Chondrocyte (in vitro differentiated cells): ENCODE results near the gene IGSF9. TPM values are rescaled to one million over a fixed set of nuclear protein-coding genes. Genes with fewer than 3 reads are reported as not detected.

ENCODE experiments used
- DNase-seq: peaks from one replicate; pipeline ENCODE4 v3.0.0; 2021; ENCODE audit warnings: mixed read lengths, low spot score
- H3K27ac Mint-ChIP-seq: one replicate; pipeline ENCODE4 v1.8.0; 2021; ENCODE audit warnings: mild to moderate bottlenecking, moderate library complexity, mixed read lengths; ENCODE audit not compliant: unreplicated experiment
- H3K27me3 Mint-ChIP-seq: 2 replicates; pipeline ENCODE4 v1.8.0; 2021; ENCODE audit warnings: low read depth, mixed read lengths
- H3K36me3 Mint-ChIP-seq: 2 replicates; pipeline ENCODE4 v1.8.0; 2021; ENCODE audit warnings: low read depth, mixed read lengths
- H3K4me1 Mint-ChIP-seq: 2 replicates; pipeline ENCODE4 v1.8.0; 2021; ENCODE audit warnings: low read depth, mild to moderate bottlenecking, mixed read lengths
- H3K4me3 Mint-ChIP-seq: one replicate; pipeline ENCODE4 v1.8.0; 2021; ENCODE audit warnings: mild to moderate bottlenecking, moderate library complexity, mixed read lengths; ENCODE audit not compliant: unreplicated experiment
- H3K9me3 Mint-ChIP-seq: 2 replicates; pipeline ENCODE4 v1.8.0; 2021; ENCODE audit warnings: low read depth, mixed read lengths
- total RNA-seq: library from RNA; stranded (reverse); gene quantifications from 3 replicates; pipeline ENCODE4 v1.2.1, GENCODE V29; 2021
- TF ChIP-seq, protein P1 (sequence below): fragments of 200-600 bp; sonication (generic); IDR thresholded peaks from 2 replicates; pipeline ENCODE4 v1.5.0; 2021; ENCODE audit warnings: antibody characterized with exemption, mild to moderate bottlenecking, moderate library complexity

IGSF9 gene
- total RNA-seq, 1 donor from 2014 or later = not detected

GRCh38 chr1:159959451-159959850 lies 14.0 kb upstream of the IGSF9 start:
- peaks cover 10% of the 10 kb centered on the region for H3K4me1 Mint-ChIP-seq
- TF ChIP-seq, protein P1, sequence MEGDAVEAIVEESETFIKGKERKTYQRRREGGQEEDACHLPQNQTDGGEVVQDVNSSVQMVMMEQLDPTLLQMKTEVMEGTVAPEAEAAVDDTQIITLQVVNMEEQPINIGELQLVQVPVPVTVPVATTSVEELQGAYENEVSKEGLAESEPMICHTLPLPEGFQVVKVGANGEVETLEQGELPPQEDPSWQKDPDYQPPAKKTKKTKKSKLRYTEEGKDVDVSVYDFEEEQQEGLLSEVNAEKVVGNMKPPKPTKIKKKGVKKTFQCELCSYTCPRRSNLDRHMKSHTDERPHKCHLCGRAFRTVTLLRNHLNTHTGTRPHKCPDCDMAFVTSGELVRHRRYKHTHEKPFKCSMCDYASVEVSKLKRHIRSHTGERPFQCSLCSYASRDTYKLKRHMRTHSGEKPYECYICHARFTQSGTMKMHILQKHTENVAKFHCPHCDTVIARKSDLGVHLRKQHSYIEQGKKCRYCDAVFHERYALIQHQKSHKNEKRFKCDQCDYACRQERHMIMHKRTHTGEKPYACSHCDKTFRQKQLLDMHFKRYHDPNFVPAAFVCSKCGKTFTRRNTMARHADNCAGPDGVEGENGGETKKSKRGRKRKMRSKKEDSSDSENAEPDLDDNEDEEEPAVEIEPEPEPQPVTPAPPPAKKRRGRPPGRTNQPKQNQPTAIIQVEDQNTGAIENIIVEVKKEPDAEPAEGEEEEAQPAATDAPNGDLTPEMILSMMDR = no peak
- no peak for DNase-seq
- H3K9me3 Mint-ChIP-seq = no peaks in the 10 kb centered on the region
- no peak overlapping the region for H3K27ac Mint-ChIP-seq
- H3K27me3 Mint-ChIP-seq = peaks cover 29% of the 10 kb centered on the region
- H3K36me3 Mint-ChIP-seq = peaks cover 4% of the 10 kb centered on the region
- H3K4me3 Mint-ChIP-seq = no peak overlapping the region

- no peaks in the 10 kb centered on the region for H3K9me3 Mint-ChIP-seq
- TF ChIP-seq, protein P1 = no peak
- peaks cover 10% of the 10 kb centered on the region for H3K4me1 Mint-ChIP-seq
- H3K36me3 Mint-ChIP-seq = peaks cover 4% of the 10 kb centered on the region
- no peak for DNase-seq
- H3K27ac Mint-ChIP-seq = no peak overlapping the region
- H3K4me3 Mint-ChIP-seq = no peak overlapping the region
- H3K27me3 Mint-ChIP-seq = peaks cover 31% of the 10 kb centered on the region
These were observed 13.4 kb upstream of the IGSF9 start for GRCh38 chr1:159958719-159959380.

- Mint-ChIP-seq H3K9me3 (no peaks in the 10 kb centered on the region), H3K4me1 (peaks cover 10% of the 10 kb centered on the region)
- TF ChIP-seq, protein P1 = no peak
These were observed 12.4 kb upstream of the IGSF9 start for GRCh38 chr1:159957824-159958268.

DNA sequence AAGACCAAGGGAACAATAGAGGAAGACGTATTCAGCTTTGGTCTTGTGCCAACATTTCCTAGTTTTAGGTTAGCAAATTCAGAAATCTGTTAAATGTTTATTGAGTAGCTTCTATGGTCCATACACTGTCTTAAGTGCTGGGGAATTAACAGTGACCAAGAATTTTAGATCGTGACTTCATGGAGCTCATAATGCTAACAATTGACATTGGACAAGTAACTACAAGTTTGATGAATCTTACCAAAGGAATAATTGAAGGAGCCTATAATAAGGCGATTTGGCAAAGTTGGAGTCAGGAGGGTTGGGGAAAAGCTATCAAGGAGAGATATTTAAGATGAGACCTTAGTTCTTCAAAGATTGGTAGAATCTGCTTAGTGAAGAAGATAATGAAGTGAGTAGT lies 10.0 kb upstream of the IGSF9 start:
- H3K27me3 Mint-ChIP-seq = peaks cover 57% of the 10 kb centered on the region
- H3K4me3 Mint-ChIP-seq = no peak overlapping the region
- TF ChIP-seq, protein P1 = no peak
- DNase-seq = no peak
- no peaks in the 10 kb centered on the region for H3K9me3 Mint-ChIP-seq
- no peak overlapping the region for H3K27ac Mint-ChIP-seq
- H3K4me1 Mint-ChIP-seq = no peaks in the 10 kb centered on the region
- no peaks in the 10 kb centered on the region for H3K36me3 Mint-ChIP-seq

More at GRCh38 chr1:159957824-159958268, 12.4 kb upstream of the IGSF9 start:
- Mint-ChIP-seq H3K27me3 (peaks cover 36% of the 10 kb centered on the region), H3K27ac (no peak overlapping the region), H3K36me3 (peaks cover 4% of the 10 kb centered on the region), H3K4me3 (no peak overlapping the region)
- DNase-seq = no peak

GRCh38 chr1:159953536-159954515 lies 8.4 kb upstream of the IGSF9 start, which contains the start of gene SLAMF9:
Gene SLAMF9 (minus strand): TSS chr1:159954237. CDS start chr1:159954137, 100 bp downstream.
- Mint-ChIP-seq H3K27me3 (peaks cover 55% of the 10 kb centered on the region), H3K4me3 (no peak within 1 kb of the TSS), H3K9me3 (no peaks in the 10 kb centered on the region), H3K4me1 (no peaks in the 10 kb centered on the region), H3K36me3 (no peaks in the 10 kb centered on the region), H3K27ac (no peak within 1 kb of the TSS)
- TF ChIP-seq, protein P1 = no peak
- no peak for DNase-seq
